Ascending aorta (tissue), 2 donors: ENCODE data around the gene FHOD3. TPM values are rescaled to one million over a fixed set of nuclear protein-coding genes. Genes with fewer than 3 reads are reported as not detected.
"Not testable (repeated sequence)": the region's sequence is repeated elsewhere in the genome, so short reads cannot be mapped to it uniquely, and the experiment has no call there.

ENCODE experiments used
- DNase-seq, 2 donors: peaks; one replicate each; pipeline ENCODE4 v3.0.0-alpha.2; 2019; ENCODE audit warnings: low spot score in 2 of 2
- H3K27ac ChIP-seq, 2 donors: fragments of 200-600 bp; sonication (generic); one replicate each; pipeline ENCODE4 v1.5.1; 2016 to 2017; ENCODE audit warnings: mild to moderate bottlenecking in 1 of 2
- H3K27me3 ChIP-seq: fragments of 200-600 bp; sonication (generic); one replicate; pipeline ENCODE4 v1.5.1; 2017
- H3K36me3 ChIP-seq, 2 donors: fragments of 200-600 bp; sonication (generic); one replicate each; pipeline ENCODE4 v1.5.1; 2016
- H3K4me1 ChIP-seq, 2 donors: fragments of 200-600 bp; sonication (generic); one replicate each; pipeline ENCODE4 v1.5.1; 2016 to 2017; ENCODE audit warnings: mild to moderate bottlenecking in 1 of 2
- H3K4me3 ChIP-seq, 2 donors: fragments of 200-600 bp; sonication (generic); one replicate each; pipeline ENCODE4 v1.5.1; 2016 to 2017; ENCODE audit warnings: mild to moderate bottlenecking in 1 of 2
- H3K9me3 ChIP-seq, 2 donors: fragments of 200-600 bp; sonication (generic); one replicate each; pipeline ENCODE4 v1.5.1; 2016
- CTCF ChIP-seq, 3 experiments: fragments of 200-600 bp in 2 of 3; fragments of 450-650 bp in 1 of 3; sonication (generic) in 2 of 3; IDR thresholded peaks; one replicate each; pipeline ENCODE4 v1.5.1; 2016 to 2019; ENCODE audit warnings: antibody characterized with exemption in 3 of 3, mild to moderate bottlenecking in 1 of 3, moderate library complexity in 1 of 3
- intact Hi-C: fragments of 100-400 bp; cut with DNase I; formaldehyde crosslinking; loops from one replicate; pipeline ENCODE4 v1.15.1; 2023
- total RNA-seq: library from RNA; depleted of rRNA; stranded (reverse); fragments of >200 nt; gene quantifications from one replicate; pipeline ENCODE4 v1.1.0, GENCODE V29; 2016

Gene FHOD3
- total RNA-seq, 1 donor from 2014 or later = 12.7 TPM

- no peak for TF ChIP-seq CTCF (IDR thresholded peaks at IDR 0.05)
- Histone ChIP-seq H3K27ac (peak overlapping the region in 1 of 2 donors; percentile 17), H3K4me3 (no peak overlapping the region), H3K27me3 (no peaks in the 10 kb centered on the region), H3K4me1 (peaks cover 0 to 4% of the 10 kb centered on the region in 2 donors), H3K36me3 (peaks cover 14 to 30% of the 10 kb centered on the region in 2 donors), H3K9me3 (no peaks in the 10 kb centered on the region)
- DNase-seq = no peak
- intact Hi-C loops = no loop called here
These were observed 517.5 kb downstream of the FHOD3 start for GRCh38 chr18:36814994-36815393.

- H3K4me3 ChIP-seq, H3K4me1 ChIP-seq, H3K27me3 ChIP-seq, DNase-seq, H3K27ac ChIP-seq, H3K9me3 ChIP-seq, intact Hi-C loops: not testable (repeated sequence)
- peaks cover 11 to 23% of the 10 kb centered on the region in 2 donors for H3K36me3 ChIP-seq
These were observed 518.6 kb downstream of the FHOD3 start for GRCh38 chr18:36816096-36816495.

GRCh38 chr18:36817039-36817438, 519.5 kb downstream of the FHOD3 start:
- Histone ChIP-seq H3K9me3 (no peaks in the 10 kb centered on the region), H3K36me3 (peaks cover 10 to 23% of the 10 kb centered on the region in 2 donors), H3K27me3 (no peaks in the 10 kb centered on the region), H3K27ac (no peak overlapping the region), H3K4me3 (no peak overlapping the region), H3K4me1 (peaks cover 0 to 4% of the 10 kb centered on the region in 2 donors)
- intact Hi-C loops = no loop called here
- no peak for TF ChIP-seq CTCF (IDR thresholded peaks at IDR 0.05)
- DNase-seq = no peak

- peaks cover 0 to 4% of the 10 kb centered on the region in 2 donors for H3K4me1 ChIP-seq
- H3K9me3 ChIP-seq = no peaks in the 10 kb centered on the region
- H3K36me3 ChIP-seq = peaks cover 13 to 27% of the 10 kb centered on the region in 2 donors
- intact Hi-C loops = no loop called here
- DNase-seq = no peak
- no peak overlapping the region for H3K27ac ChIP-seq
- H3K27me3 ChIP-seq = no peaks in the 10 kb centered on the region
- no peak for TF ChIP-seq CTCF (IDR thresholded peaks at IDR 0.05)
- H3K4me3 ChIP-seq = no peak overlapping the region
These were observed 521.1 kb downstream of the FHOD3 start for GRCh38 chr18:36818652-36819051.

DNA sequence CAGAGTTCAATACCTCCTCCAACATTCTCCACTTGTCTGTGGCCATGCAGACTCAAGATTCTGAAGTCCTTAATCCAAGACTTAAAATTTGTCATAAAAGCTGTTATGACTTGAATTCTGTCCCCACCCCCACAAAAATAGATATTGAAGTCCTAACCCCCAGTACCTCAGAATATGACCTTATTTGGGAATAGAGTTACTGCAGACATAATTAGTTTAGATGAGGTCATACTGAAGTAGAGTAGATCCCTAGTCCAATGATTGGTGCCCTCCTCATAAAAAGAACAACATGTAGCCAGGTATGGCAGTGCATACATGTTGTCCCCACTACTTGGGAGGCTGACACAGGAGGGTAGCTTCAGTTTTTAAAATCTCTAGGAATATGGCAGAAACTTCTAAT, 522.1 kb downstream of the FHOD3 start:
- H3K36me3 ChIP-seq = peaks cover 13 to 25% of the 10 kb centered on the region in 2 donors
- no peaks in the 10 kb centered on the region for H3K27me3 ChIP-seq
- no peak overlapping the region for H3K27ac ChIP-seq
- no peak overlapping the region for H3K4me3 ChIP-seq
- H3K4me1 ChIP-seq = peaks cover 0 to 4% of the 10 kb centered on the region in 2 donors
- no peak for DNase-seq
- H3K9me3 ChIP-seq = no peaks in the 10 kb centered on the region
- intact Hi-C loops = no loop called here
- no peak for TF ChIP-seq CTCF (IDR thresholded peaks at IDR 0.05)

- intact Hi-C loops = no loop called here
- TF ChIP-seq CTCF (IDR thresholded peaks at IDR 0.05) = no peak
- Histone ChIP-seq H3K36me3 (peaks cover 8 to 22% of the 10 kb centered on the region in 2 donors), H3K4me3 (no peak overlapping the region), H3K27ac (no peak overlapping the region), H3K9me3 (no peaks in the 10 kb centered on the region), H3K4me1 (no peaks in the 10 kb centered on the region), H3K27me3 (no peaks in the 10 kb centered on the region)
- no peak for DNase-seq
These were observed 524.2 kb downstream of the FHOD3 start for GRCh38 chr18:36821681-36822080.
